NCI-H2029 (cell line): ENCODE data around the gene TUNAR.
"Not testable (repeated sequence)": the region's sequence is repeated elsewhere in the genome, so short reads cannot be mapped to it uniquely, and the experiment has no call there.

Source experiments
- DNase-seq: peaks from one replicate; lab custom pipeline; 2025; lab: John Stamatoyannopoulos, UW

The TUNAR gene

DNA sequence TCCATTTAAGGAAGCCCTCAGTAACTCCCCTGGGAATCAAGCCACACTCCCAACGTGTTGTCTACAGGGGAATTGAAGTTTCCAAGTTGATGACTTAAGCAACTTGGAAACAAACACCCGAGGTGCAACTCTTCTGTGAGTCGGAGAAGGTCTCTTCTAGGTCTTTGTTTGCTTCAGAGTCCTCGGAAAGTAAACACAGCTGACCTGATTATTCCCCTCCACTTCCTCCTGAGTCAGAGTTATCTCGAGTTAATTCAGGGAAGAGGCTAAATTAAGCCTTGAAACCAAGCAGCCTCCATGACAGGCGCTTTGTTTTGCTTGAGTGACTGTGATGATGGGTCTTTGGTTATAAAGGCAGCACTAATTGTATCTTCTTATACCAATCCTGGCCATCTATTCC is 41.8 kb downstream of the TUNAR start:
- DNase-seq: peak; percentile 3

DNA sequence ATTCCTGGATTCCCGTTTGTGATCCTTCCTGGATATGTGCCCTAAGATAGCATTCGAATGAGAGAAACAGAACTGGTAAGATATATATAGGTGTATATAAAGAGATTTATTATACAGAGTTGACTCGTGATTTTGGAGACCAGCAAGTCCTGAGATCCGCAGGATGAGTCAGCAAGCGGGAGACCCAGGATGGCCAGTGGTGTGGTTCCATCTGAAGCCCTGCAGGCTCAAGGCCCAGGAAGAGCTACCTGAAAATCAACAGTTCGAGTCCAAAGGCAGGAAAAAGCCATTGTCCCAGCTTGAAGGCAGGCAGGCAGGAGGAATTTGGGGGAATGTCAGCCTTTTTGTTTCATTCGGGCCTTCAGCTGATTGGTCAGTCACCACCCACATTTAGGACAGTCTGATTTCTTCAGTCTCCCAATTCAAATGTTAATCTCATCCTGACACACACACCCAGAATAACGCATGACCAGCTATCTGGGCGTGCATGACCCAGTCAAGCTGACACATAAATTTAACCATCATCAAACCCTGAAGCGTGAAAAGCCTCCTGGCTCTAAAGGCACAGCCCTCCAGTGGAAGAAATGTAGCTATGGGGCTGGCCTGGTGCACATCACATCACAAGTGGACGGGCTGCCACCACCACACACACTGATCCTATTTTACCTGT is 44.3 kb downstream of the TUNAR start:
- no peak for DNase-seq

DNA sequence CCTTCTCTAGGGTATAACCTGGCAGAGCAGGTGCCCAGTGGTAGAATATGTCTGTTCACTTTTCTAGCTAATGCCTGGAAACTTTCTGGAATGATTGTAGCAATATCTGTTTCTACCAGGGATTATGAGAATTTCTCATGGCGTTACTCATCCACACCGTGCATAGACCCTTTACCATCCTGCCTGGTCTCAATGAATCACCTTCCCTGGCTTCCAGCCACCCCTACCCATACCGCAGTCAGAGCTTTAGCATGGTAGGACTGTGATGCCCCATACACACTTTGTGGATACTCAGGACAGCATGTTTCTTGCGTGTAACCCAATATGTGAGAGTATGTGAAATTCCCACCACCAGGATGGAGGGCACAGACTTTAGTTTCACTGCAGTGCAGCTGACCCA is 45.4 kb downstream of the TUNAR start:
- no peak for DNase-seq

DNA sequence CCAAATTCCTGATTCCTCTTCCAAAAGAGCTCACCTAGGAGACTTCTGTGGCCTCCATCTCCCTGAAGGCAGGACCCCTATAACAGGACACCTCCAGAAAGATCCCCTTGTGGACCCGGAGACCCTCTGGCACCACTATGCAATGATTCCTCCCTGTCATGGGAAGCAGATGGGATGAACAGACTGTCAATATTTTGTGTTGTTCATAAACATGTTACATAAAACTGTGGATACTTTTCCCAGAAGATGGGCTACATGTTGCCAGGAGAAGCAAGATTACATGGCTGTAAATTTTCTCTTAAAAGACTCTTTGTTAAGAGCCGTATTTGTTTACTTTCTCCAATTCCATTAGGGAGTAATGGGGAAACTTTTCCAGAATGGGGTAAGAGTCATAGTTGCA is 52.1 kb downstream of the TUNAR start:
- DNase-seq: no peak

DNA sequence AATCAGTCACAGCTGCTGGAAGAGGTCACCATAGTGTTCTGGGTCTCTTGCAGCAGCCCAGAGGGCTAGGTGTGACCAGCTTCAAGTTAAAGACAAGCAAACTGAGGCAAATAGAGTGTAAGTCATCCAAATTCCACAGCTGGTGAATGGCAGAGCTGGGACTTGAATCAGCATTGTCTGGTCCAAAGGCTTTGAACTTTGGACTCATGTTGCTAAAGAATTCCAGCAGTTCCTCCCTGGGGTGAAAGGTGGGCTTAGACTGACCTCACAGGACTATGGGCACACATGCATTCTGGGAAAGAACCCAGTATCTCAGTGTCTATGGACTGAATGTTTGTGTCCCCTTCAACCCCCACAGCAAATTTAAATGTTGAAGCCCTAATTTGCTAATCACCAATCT is 54.8 kb downstream of the TUNAR start:
- no peak for DNase-seq

DNA sequence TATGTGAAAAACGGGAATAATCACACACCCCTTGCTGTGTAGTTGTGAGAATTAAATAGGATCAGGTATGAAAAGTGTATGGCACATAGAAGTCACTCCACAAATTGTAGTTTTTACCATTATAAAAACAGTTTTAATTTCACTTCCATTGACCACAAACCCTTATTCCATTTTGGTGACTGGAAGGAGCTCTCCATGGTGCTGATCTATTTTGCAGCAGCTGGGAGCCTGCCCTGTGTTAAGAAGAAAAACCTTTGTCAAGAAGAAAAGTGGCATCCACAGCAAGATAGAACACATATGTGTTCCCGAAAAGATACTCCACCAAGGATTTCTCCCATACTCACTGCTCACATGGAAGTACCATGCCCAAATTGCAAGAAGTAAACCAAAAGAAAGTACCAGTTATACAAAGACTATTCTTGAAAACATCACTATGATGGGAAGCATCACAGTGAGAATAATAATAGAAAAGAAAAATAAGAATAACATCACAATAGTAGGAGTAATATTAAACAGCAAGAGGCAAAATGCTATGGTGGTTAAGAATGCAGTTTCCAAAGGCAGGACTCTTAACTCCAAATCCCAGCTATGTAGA is 58.7 kb downstream of the TUNAR start:
- DNase-seq: no peak

DNA sequence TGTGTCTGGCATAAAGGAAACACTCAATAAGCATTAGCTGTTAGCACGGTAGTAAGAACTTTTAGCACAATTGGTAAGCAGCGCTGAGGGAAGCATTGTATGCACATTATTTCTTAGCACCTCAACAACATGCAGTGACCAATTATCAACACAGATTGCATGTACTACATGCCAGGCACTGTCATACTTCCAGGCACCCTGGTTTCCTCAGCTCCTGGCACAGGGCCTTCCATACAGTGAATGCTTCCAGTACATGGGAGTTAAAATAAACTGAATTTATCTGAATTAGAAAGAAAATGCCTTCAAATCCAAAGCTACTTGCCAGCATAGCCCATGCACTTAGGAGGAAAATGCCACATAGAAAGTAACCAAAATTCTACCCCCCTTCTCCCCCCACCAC is 59.4 kb downstream of the TUNAR start:
- DNase-seq: no peak

DNA sequence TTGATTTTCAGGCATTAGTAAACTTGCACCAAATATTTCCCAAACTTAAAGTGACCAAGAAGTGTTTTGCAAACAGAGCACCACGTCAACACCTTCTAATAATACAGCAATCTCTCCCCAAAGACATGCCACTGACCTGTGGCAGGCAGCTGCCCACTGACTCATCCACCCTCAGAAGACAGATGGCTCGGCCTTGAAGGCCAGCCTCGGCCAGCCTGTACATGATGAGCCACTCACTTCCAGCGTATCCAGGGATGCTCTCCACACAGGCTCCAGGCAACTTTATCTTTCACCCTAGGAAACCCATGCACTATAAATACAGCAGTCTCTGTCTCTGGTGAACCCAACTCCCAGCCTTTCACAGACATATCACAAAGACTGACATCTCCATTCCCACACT is 62.7 kb downstream of the TUNAR start:
- DNase-seq: no peak

DNA sequence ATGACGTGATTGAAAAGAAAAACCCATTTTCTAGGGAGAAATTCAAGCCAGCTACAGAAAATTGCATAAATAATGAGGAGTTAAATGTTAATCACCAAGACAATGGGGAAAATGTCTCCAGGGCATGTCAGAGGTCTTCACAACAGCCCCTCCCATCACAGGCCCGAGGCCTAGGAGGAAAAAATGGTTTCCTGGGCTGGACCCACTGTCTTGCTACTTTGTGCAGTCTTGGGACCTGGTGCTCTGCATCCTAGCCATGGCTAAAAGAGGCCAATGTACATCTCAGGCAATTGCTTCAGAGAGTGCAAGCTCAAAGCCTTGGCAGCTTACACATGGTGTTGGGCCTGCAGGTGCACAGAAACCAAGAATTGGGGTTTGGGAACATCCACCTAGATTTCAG is 65.3 kb downstream of the TUNAR start:
- DNase-seq: no peak

DNA sequence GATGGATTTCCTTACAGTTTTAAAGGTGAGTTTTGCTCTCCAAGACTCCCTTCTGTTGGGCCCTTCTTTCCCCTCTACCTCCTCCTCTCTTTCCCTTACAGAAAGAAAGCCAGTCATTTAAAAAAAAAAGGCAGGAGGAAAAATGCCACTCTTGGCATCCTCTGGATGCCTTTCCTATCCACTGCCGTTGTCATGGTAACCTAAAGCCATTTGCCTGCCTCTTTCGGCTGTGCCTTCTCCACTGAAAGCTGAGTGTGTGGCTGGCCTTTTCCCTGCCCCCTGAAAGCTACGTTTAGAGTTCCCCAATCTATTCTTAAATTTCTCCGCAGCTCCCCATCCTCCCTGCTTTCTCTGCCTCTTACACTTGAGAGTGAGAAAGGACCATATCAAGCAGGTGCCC is 67.1 kb downstream of the TUNAR start:
- no peak for DNase-seq

DNA sequence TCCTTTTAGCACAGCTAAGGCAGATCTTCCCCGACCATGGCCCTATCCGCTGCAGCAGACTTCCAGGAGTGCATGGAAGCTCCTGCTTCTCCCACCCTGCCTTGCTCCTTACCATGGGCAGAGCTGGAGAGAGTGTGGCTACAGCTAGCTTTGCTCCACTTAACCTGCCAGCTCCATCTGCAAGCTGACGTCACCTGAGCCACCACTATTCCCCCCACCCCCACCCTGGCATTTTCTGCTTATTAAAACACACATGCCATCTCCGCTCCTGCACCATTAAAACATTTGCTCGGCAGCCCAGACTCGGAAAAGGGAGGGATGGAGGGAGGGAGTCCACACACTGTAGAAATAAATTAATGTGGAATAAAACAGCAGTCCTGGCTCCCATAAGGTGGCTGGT is 67.8 kb downstream of the TUNAR start:
- no peak for DNase-seq

DNA sequence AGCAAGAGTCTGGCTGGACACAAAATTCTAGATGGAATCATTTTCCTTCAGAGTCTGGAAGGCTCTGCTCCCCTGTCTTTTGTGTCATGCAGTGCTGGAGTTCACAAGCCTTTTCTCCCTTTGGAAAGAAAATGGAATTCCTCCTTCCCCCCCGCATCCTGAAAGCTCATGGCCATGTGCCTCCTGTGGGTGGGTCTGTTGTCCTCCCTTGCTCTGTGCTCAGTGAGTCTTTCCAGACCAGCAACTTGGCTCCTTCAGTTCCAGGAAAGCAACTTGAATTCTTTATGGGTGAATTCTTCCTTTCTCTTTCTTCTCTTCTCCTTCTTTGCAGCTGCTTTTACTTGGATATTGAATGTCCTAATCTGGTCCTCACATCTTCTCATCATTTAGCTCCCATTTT is 70.2 kb downstream of the TUNAR start:
- DNase-seq: no peak

DNA sequence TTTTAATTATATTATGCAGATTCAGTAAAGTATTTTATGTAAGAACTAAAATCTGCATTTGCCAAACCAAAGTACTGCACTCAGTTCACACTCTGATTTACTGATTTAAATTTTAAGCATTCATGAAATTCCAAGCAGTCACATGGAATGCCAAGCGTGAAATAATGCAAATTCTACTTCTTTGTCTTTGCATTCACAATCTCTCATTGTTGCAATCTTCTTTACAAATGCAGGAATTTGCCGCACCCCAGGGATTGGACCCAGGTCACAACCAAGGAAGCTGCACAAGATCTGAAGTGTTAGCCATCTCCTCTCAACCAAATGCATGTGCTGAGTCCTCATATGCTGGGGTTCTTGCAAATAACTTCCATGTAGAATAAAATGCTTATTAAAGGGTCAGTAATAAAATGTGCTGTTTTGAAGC is 71.9 kb downstream of the TUNAR start:
- no peak for DNase-seq

DNA sequence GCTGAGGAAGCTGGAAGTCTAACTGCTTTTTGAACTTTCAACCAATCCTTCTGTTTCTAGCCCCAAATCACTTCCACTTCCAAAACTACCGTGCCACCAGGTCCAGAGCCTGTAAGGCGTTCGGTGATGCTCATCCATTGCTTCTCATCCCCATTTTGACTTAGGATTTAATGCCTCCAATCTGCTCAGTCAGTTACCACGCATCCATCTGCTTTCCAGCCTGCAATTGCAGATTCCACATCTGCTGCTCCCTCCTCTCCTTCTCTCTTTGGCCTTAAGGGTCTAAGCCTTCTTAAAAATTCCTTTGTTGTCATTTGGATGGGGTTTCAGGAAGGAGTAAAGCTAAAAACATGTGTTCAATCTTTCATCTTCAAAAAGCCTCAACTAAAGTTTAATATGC is 74.7 kb downstream of the TUNAR start:
- DNase-seq: no peak

DNA sequence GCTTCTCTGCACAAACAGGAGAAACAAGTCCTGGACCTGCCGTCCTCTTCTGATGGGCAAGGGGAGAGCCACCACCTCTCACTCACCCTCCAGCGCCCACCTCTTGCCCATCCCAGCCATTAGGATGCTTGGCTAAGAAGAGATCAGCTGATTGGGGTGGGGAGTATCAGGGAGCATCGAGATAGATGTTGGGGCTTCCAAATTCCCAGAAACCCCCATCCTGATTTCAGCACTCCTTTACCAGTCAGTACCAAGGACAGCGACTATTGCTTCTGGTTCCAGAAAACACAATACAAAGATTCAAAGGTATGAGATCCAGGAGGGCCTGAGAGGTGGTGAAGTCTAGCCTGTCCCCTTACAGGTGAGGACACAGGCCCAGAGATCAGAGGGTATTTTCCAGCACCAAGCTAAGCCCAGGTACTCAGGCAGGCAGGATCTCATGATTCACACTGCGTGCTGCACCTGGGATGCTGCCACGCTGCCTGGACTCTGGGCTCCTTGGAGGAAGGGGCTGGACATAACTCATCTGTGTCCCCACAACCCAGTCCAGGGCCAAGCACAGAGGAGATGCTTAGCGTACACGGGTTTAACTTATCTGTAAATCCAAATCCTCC is 76.6 kb downstream of the TUNAR start:
- no peak for DNase-seq

DNA sequence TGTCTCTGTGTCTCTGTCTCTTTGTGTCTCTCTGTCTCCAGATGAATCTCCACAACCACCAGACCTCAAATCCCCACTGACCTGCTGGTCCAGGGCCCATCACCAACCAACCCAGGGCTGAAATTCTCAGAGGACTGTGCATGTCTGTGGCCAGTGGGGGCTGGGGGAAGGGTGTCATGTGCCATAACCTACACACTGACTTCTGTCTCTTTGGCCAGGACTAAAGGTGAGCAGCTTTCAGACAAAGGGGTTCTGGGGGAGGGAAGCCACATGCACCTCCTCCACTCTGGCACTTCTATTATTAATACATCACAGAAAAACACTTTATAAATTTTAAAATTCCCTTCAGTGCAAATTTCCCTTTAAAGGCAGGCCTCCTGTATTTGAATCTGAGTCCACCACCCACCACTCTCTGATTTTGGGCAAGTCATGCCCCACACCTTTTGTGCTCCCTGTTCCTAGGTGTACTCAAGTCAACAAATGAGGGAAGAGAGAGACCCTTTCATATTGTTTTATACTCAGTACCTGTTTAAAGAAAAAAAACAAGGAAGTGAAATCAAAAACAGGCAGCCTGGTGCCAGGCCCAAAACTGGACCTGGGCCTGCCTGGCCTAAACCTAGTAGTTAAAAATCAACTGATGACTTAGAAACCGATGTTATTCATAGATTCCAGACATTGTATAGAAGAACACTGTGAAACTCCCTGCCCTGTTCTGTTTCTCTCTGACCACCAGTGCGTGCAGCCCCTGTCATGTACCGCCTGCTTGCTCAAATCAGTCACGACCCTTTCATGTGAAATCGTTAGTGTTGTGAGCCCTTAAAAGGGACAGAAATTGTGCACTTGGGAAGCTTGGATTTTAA is 80.2 kb downstream of the TUNAR start:
- no peak for DNase-seq

DNA sequence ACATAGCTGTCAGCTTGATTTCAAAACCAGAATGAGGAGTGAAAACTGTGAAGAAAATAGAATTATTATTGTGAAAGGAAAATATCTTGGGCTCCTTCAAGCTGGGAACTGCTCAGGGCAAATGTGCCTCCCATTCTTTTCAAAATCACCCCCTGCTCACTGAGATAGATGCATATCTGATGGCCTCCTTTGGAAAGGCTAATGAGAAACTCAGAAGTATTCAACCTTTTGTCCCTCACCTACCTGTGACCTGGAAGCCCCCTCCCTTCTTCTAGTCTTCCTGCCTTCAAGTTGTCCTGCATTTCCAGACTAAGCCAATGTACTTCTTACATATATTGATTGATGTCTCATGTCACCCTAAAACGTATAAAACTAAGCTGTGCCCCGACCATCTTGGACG is 81.5 kb downstream of the TUNAR start:
- DNase-seq: no peak

DNA sequence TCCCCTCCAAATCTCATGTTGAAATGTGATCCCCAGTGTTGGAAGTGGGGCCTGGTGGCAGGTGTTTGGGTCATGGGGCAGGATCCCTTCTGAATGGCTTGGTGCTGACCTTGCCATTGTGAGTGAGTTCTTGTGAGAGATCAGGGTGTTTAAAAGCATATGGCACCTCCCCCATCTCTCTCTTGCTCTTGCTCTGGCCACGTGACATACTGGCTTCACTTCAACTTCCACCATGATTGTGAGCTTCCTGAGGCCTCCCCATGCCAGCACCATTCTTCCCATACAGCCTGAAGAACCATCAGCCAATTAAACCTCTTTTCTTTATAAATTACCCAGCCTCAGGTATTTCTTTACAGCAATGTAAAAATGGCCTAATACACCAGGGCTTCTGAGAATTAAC is 82.7 kb downstream of the TUNAR start:
- DNase-seq: no peak

DNA sequence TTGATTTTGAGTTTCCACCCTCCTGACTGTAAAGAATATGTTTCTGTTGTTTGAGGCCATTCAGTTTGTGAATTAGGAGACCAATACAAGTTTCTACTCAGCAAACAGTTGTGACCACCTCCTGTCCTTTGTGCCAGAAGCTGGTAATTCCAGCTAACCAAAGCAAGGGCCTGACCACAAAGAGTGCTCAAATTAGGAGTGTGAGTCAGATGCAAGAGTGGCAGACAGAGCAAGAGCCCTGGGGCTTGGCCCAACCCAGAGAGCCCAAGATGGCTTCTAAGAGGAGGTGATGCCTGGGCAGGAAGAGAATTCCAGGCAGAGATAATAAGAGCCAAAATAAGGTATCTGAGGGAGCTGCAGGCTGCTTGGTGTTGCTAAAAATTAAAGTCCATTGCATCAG is 84.8 kb downstream of the TUNAR start:
- DNase-seq: no peak

DNA sequence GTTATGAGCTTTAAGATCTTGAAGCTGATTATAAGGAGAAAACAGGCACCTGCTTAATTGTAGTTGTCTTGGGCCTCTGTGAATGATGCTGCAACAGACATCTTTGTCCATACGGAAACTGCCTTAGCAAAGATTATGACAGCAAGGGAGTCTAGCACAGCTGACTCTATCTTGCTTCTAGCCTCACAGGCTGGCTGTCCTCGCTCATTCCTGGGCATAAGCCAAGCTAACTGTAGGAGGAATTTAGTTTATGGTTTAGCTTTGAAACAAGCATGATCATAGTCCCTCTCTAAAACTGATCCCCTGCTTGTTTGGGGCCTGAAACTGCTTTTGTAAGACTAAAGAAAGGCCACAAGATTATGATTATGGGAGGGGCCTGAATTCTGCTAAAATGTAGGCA is 88.3 kb downstream of the TUNAR start:
- DNase-seq: no peak

DNA sequence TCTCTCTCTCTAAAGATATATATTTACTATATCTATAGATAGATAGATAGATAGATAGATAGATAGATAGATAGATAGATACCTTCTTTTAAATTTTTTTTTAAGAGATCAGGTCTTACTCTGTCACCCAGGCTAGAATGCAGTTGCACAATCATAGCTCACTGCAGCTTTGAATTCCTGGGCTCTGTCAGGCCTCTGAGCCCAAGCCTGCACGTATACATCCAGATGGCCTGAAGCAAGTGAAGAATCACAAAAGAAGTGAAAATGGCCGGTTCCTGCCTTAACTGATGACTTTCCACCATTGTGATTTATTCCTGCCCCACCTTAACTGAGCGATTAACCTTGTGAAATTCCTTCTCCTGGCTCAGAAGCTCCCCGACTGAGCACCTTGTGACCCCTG is 91.4 kb downstream of the TUNAR start:
- not testable (repeated sequence) for DNase-seq
